Osteocyte (in vitro differentiated cells): ENCODE results near the gene SPECC1. TPM values are rescaled to one million over a fixed set of nuclear protein-coding genes. Genes with fewer than 3 reads are reported as not detected.

Source experiments
- DNase-seq: peaks from one replicate; pipeline ENCODE4 v3.0.0; 2021; ENCODE audit warnings: mixed read lengths; ENCODE audit not compliant: unreplicated experiment; ENCODE audit errors: extremely low spot score
- H3K27ac Mint-ChIP-seq: one replicate; pipeline ENCODE4 v1.8.0; 2021; ENCODE audit warnings: mild to moderate bottlenecking, mixed read lengths; ENCODE audit not compliant: unreplicated experiment
- H3K27me3 Mint-ChIP-seq: one replicate; pipeline ENCODE4 v1.8.0; 2021; ENCODE audit warnings: mixed read lengths; ENCODE audit not compliant: unreplicated experiment
- H3K36me3 Mint-ChIP-seq: one replicate; pipeline ENCODE4 v1.8.0; 2021; ENCODE audit warnings: mixed read lengths; ENCODE audit not compliant: unreplicated experiment
- H3K4me1 Mint-ChIP-seq: one replicate; pipeline ENCODE4 v1.8.0; 2021; ENCODE audit warnings: mixed read lengths; ENCODE audit not compliant: unreplicated experiment
- H3K4me3 Mint-ChIP-seq: one replicate; pipeline ENCODE4 v1.8.0; 2021; ENCODE audit warnings: mild to moderate bottlenecking, moderate library complexity, mixed read lengths; ENCODE audit not compliant: unreplicated experiment
- H3K9me3 Mint-ChIP-seq: one replicate; pipeline ENCODE4 v1.8.0; 2021; ENCODE audit warnings: mixed read lengths; ENCODE audit not compliant: unreplicated experiment
- CTCF ChIP-seq: fragments of 200-600 bp; sonication (generic); IDR thresholded peaks from 2 replicates; pipeline ENCODE4 v1.5.0; 2021; ENCODE audit warnings: antibody characterized with exemption, mild to moderate bottlenecking, moderate library complexity
- total RNA-seq: library from RNA; stranded (reverse); gene quantifications from 2 replicates; pipeline ENCODE4 v1.2.1, GENCODE V29; 2021

The SPECC1 gene
- total RNA-seq, 1 donor from 2014 or later = 12.1 TPM

DNA sequence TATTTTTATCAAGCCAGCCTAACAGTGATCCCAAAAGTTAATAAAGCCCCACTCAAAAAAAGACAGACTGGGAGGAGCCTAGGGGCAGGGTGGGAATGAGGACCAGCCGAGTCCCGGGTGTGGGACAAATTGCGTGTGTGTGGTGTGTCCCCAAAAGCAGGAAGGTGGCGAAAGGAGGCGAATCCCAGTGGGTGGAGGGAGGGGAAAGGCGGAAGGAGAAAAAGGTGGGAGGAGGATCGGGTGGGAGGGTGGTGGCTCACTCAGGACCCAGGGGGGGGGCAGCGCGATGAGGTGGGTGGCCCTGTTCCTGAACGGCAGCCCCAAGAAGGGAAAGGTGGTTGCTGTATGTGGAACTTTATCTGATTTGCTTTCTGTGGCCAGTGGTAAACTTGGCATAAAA, 102.4 kb downstream of the SPECC1 start:
- no peak for DNase-seq
- TF ChIP-seq CTCF = no peak
- Mint-ChIP-seq H3K36me3 (no peaks in the 10 kb centered on the region), H3K4me1 (peaks cover 4% of the 10 kb centered on the region), H3K27me3 (peaks cover 48% of the 10 kb centered on the region), H3K27ac (no peak overlapping the region), H3K9me3 (no peaks in the 10 kb centered on the region), H3K4me3 (no peak overlapping the region)

DNA sequence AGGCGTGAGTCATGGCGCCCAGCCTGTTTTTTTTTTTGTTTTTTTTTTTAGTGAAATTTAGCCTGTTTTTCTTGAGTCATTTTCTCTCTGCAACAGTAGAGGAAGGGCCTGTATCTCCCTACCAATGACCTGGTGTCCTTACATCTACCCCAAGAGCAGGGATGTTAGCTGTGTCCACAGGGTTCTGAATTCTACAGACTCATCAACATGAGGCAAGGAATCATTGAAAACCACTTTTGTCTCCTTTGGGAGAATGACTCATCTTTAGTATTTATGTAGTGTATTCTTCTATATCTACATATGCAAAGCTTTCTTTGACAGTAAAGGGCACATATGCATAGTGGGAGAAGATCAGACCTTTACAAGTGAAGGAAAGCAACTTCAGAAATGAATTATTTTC, 105.3 kb downstream of the SPECC1 start:
- DNase-seq = no peak
- peaks cover 6% of the 10 kb centered on the region for H3K4me1 Mint-ChIP-seq
- no peaks in the 10 kb centered on the region for H3K36me3 Mint-ChIP-seq
- H3K4me3 Mint-ChIP-seq = no peak overlapping the region
- H3K27ac Mint-ChIP-seq = no peak overlapping the region
- H3K9me3 Mint-ChIP-seq = no peaks in the 10 kb centered on the region
- H3K27me3 Mint-ChIP-seq = peaks cover 45% of the 10 kb centered on the region
- no peak for TF ChIP-seq CTCF

DNA sequence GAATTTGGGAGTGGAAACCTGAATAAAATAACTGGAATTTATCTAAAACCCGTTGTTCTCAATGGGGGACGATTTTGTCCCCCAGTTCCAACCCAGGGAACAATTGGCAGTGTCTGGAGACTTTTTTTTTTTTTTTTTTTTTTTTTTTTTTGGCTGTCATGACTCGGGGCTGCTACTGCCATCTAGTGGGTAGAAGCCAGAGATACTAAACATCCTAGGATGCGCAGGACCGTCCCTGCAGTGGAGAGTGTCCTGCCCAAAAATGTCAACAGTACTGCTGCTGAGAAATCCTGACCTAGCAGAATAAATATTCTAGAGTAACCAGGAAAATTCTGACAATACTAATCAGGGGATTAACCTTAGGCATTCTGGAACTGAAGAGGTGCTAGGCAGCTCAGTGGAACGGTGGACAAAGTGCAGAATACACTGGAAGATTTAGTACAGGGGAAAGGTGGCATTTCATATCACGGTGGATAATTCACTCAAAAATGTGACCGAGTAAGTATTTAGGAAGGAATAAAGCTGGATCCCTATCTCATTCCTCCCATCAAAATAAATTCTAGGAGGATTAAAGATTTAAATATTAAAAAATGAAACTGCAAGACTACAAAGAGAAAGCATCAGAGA, 107.6 kb downstream of the SPECC1 start:
- peak; percentile 83 for DNase-seq
- Mint-ChIP-seq H3K9me3 (no peaks in the 10 kb centered on the region), H3K36me3 (no peaks in the 10 kb centered on the region), H3K4me1 (peaks cover 6% of the 10 kb centered on the region), H3K4me3 (no peak overlapping the region), H3K27ac (no peak overlapping the region), H3K27me3 (peaks cover 42% of the 10 kb centered on the region)
- TF ChIP-seq CTCF = peak; percentile 78

- Mint-ChIP-seq H3K9me3 (no peaks in the 10 kb centered on the region), H3K4me3 (no peak overlapping the region), H3K27me3 (peaks cover 35% of the 10 kb centered on the region), H3K36me3 (no peaks in the 10 kb centered on the region), H3K27ac (no peak overlapping the region), H3K4me1 (peaks cover 6% of the 10 kb centered on the region)
- TF ChIP-seq CTCF = no peak
- DNase-seq = no peak
Observed at GRCh38 chr17:20118280-20118679, 109.1 kb downstream of the SPECC1 start.

DNA sequence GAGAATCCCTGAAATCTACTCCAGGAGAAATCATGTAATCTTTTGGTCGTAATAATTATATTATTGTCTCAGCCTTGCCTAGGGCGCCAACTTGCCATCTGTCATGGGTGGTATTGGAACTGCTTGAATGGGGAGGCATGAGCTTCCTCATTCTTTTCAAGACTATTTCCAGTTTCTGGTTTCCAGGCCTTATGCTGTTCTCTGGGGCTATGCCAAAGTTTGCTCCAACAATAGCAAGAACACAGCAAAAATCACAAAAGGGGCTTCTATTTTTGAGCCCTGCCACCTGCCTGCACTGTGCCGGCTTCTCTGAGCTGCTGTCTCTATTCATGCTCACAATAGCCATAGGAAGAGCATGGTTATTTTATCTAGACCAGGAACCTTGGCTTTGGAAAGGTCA, 111.7 kb downstream of the SPECC1 start:
- no peak for DNase-seq
- Mint-ChIP-seq H3K27ac (no peak overlapping the region), H3K9me3 (no peaks in the 10 kb centered on the region), H3K4me3 (no peak overlapping the region), H3K4me1 (peaks cover 2% of the 10 kb centered on the region), H3K36me3 (no peaks in the 10 kb centered on the region), H3K27me3 (peaks cover 39% of the 10 kb centered on the region)
- no peak for TF ChIP-seq CTCF
